Fibroblast of villous mesenchyme (primary cell): ENCODE data around the gene FAM9C. TPM values are rescaled to one million over a fixed set of nuclear protein-coding genes. Genes with fewer than 3 reads are reported as not detected.

Source experiments
- DNase-seq: peaks from one replicate; pipeline ENCODE4 v3.0.0-alpha.2; 2010; ENCODE audit warnings: low read depth
- H3K4me3 ChIP-seq: 2 replicates; pipeline ENCODE4 v1.5.1; 2011; ENCODE audit warnings: low read depth, mild to moderate bottlenecking, low read length
- CTCF ChIP-seq: IDR thresholded peaks from 2 replicates; pipeline ENCODE4 v1.5.1; 2012; ENCODE audit warnings: low read depth, mild to moderate bottlenecking, low read length; ENCODE audit not compliant: insufficient read depth
- total RNA-seq: library from RNA; depleted of rRNA; stranded (reverse); fragments of >200 nt; gene quantifications from 2 replicates; pipeline ENCODE4 v1.2.3, GENCODE V29; 2012

The FAM9C gene
- total RNA-seq, 1 donor, result under 0.01 TPM

GRCh38 chrX:13013363-13014110 is 30.9 kb downstream of the FAM9C start:
- H3K4me3 ChIP-seq, result no peak overlapping the region
- no peak for TF ChIP-seq CTCF
- peak; percentile 79 for DNase-seq

GRCh38 chrX:13010546-13010945 is 33.9 kb downstream of the FAM9C start:
- no peak overlapping the region for H3K4me3 ChIP-seq
- no peak for DNase-seq
- no peak for TF ChIP-seq CTCF

GRCh38 chrX:13009844-13010243 is 34.6 kb downstream of the FAM9C start:
- no peak for DNase-seq
- H3K4me3 ChIP-seq, result no peak overlapping the region
- TF ChIP-seq CTCF, result no peak

GRCh38 chrX:13009273-13009672 is 35.1 kb downstream of the FAM9C start:
- no peak for DNase-seq
- TF ChIP-seq CTCF, result no peak
- H3K4me3 ChIP-seq, result no peak overlapping the region

- H3K4me3 ChIP-seq, result no peak overlapping the region
- no peak for TF ChIP-seq CTCF
- DNase-seq, result no peak
Observed at GRCh38 chrX:13008851-13009250, 35.6 kb downstream of the FAM9C start.

- H3K4me3 ChIP-seq, result no peak overlapping the region
- TF ChIP-seq CTCF, result no peak
- DNase-seq, result peak; percentile 40
Observed at GRCh38 chrX:13008189-13008533, 36.3 kb downstream of the FAM9C start.
